GM12865 (cell line): ENCODE results near the gene GFI1B.
A peak's percentile ranks its signal among the peaks of the same experiment; 100 is the strongest.

Experiments
- DNase-seq: peaks from one replicate; pipeline ENCODE4 v3.0.0; 2010; ENCODE audit warnings: low read depth
- H3K4me3 ChIP-seq: 2 replicates; pipeline ENCODE4 v1.5.1; 2011; ENCODE audit warnings: mild to moderate bottlenecking, low read depth, low read length, control low read depth
- CTCF ChIP-seq: IDR thresholded peaks from 2 replicates; pipeline ENCODE4 v1.5.1; 2011; ENCODE audit warnings: low read length, control low read depth, low read depth, inconsistent platforms; ENCODE audit not compliant: insufficient read depth; ENCODE audit errors: missing control alignments

The GFI1B gene

GRCh38 chr9:132978451-132979131 lies at the start of gene GFI1B:
GFI1B (plus strand) TSS chr9:132978694; CDS start chr9:132986679, 7,985 bp downstream.
- no peak for TF ChIP-seq CTCF
- H3K4me3 ChIP-seq = no peak within 1 kb of the TSS
- DNase-seq = no peak

- H3K4me3 ChIP-seq = no peak overlapping the region
- no peak for TF ChIP-seq CTCF
- DNase-seq = no peak
Measured at GRCh38 chr9:132931178-132931735, 47.2 kb upstream of the GFI1B start.

GRCh38 chr9:132935026-132935425 lies 43.5 kb upstream of the GFI1B start:
- TF ChIP-seq CTCF = no peak
- H3K4me3 ChIP-seq = no peak overlapping the region
- no peak for DNase-seq

- no peak overlapping the region for H3K4me3 ChIP-seq
- TF ChIP-seq CTCF = no peak
- no peak for DNase-seq
Measured at GRCh38 chr9:132937463-132937901, 41.0 kb upstream of the GFI1B start.

- H3K4me3 ChIP-seq = no peak overlapping the region
- no peak for DNase-seq
- TF ChIP-seq CTCF = no peak
Measured at GRCh38 chr9:132939169-132939568, 39.3 kb upstream of the GFI1B start.

GRCh38 chr9:132942541-132943182 lies 35.8 kb upstream of the GFI1B start:
- no peak for TF ChIP-seq CTCF

More at GRCh38 chr9:132942541-132943182, 35.8 kb upstream of the GFI1B start:
- peak overlapping the region; percentile 82; the same call in 1 of the 2 replicates for H3K4me3 ChIP-seq
- DNase-seq = peak; percentile 16
